Neuronal stem cell (in vitro differentiated cells): Measurements from ENCODE around the gene G6PD.

Experiments
- DNase-seq: peaks from one replicate; pipeline ENCODE4 v3.0.0-alpha.2; 2013; ENCODE audit warnings: low spot score
- H2AFZ ChIP-seq: one replicate; pipeline ENCODE4 v1.6.1; 2013; ENCODE audit warnings: mild to moderate bottlenecking, low read length, inconsistent platforms
- H2AK5ac ChIP-seq: 2 replicates; pipeline ENCODE4 v1.6.1; 2013; ENCODE audit warnings: low read depth, mild to moderate bottlenecking, inconsistent platforms, low read length, moderate library complexity, mixed read lengths
- H2BK120ac ChIP-seq: 2 replicates; pipeline ENCODE4 v1.6.1; 2013; ENCODE audit warnings: low read depth, mild to moderate bottlenecking, inconsistent platforms, low read length, moderate library complexity, mixed read lengths
- H2BK12ac ChIP-seq: one replicate; pipeline ENCODE4 v1.6.1; 2013; ENCODE audit warnings: low read length, inconsistent platforms
- H2BK15ac ChIP-seq: 2 replicates; pipeline ENCODE4 v1.6.1; 2013; ENCODE audit warnings: mild to moderate bottlenecking, low read length, inconsistent platforms, mixed read lengths
- H2BK5ac ChIP-seq: one replicate; pipeline ENCODE4 v1.6.1; 2013; ENCODE audit warnings: inconsistent platforms, mild to moderate bottlenecking, low read length, moderate library complexity
- H3K14ac ChIP-seq: one replicate; pipeline ENCODE4 v1.6.1; 2013; ENCODE audit warnings: low read length, inconsistent platforms
- H3K18ac ChIP-seq: 2 replicates; pipeline ENCODE4 v1.6.1; 2013; ENCODE audit warnings: low read length, inconsistent platforms
- H3K23ac ChIP-seq: 2 replicates; pipeline ENCODE4 v1.6.1; 2013; ENCODE audit warnings: low read depth, mild to moderate bottlenecking, mixed read lengths, low read length, inconsistent platforms; ENCODE audit not compliant: poor library complexity
- H3K27ac ChIP-seq: replicated peaks from 3 replicates; pipeline ENCODE4 v1.5.1; 2013; ENCODE audit warnings: low read length, inconsistent platforms
- H3K27me3 ChIP-seq, 3 experiments: 2 replicates each; pipeline ENCODE4 v1.6.1; 2013; ENCODE audit warnings: low read length in 3 of 3, mild to moderate bottlenecking in 2 of 3, inconsistent platforms in 1 of 3, low read depth in 1 of 3, mixed read lengths in 1 of 3, moderate library complexity in 1 of 3; ENCODE audit not compliant: control insufficient read depth in 3 of 3, insufficient read depth in 3 of 3
- H3K36me3 ChIP-seq, 2 donors: replicated peaks in 1 of 2; 2 replicates each; pipeline ENCODE4 v1.6.1; 2013; ENCODE audit warnings: low read length in 2 of 2; ENCODE audit not compliant: control insufficient read depth in 2 of 2, insufficient read depth in 2 of 2
- H3K4ac ChIP-seq: 2 replicates; pipeline ENCODE4 v1.6.1; 2013; ENCODE audit warnings: inconsistent platforms, mild to moderate bottlenecking, low read length, moderate library complexity
- H3K4me1 ChIP-seq, 2 donors: 1 replicate in 1 of 2; 2 replicates in 1 of 2; pipeline ENCODE4 v1.6.1; 2013; ENCODE audit warnings: low read length in 2 of 2, low read depth in 1 of 2; ENCODE audit not compliant: control insufficient read depth in 2 of 2, insufficient read depth in 1 of 2
- H3K4me2 ChIP-seq: one replicate; pipeline ENCODE4 v1.6.1; 2013; ENCODE audit warnings: mild to moderate bottlenecking, low read length, inconsistent platforms; ENCODE audit not compliant: insufficient read depth, poor library complexity, severe bottlenecking
- H3K4me3 ChIP-seq, 2 donors: 2 replicates each; pipeline ENCODE4 v1.5.1; 2013; ENCODE audit warnings: low read length in 2 of 2, mild to moderate bottlenecking in 2 of 2, inconsistent platforms in 1 of 2, moderate library complexity in 1 of 2
- H3K79me1 ChIP-seq: one replicate; pipeline ENCODE4 v1.6.1; 2013; ENCODE audit warnings: low read depth, mild to moderate bottlenecking, inconsistent platforms, low read length, moderate library complexity
- H3K9ac ChIP-seq: one replicate; pipeline ENCODE4 v1.6.1; 2013; ENCODE audit warnings: mild to moderate bottlenecking, low read depth, low read length, inconsistent platforms; ENCODE audit not compliant: poor library complexity
- H3K9me3 ChIP-seq, 2 donors: replicated peaks in 1 of 2; 2 replicates each; pipeline versions ENCODE3 to v1.6.1; 2013; ENCODE audit warnings: low read length in 2 of 2, mild to moderate bottlenecking in 2 of 2, inconsistent platforms in 1 of 2, low read depth in 1 of 2, mixed read lengths in 1 of 2, moderate library complexity in 1 of 2; ENCODE audit not compliant: control insufficient read depth in 2 of 2, insufficient read depth in 1 of 2
- H4K8ac ChIP-seq: one replicate; pipeline ENCODE4 v1.6.1; 2013; ENCODE audit warnings: low read depth, mild to moderate bottlenecking, inconsistent platforms, low read length, moderate library complexity
- H4K91ac ChIP-seq: one replicate; pipeline ENCODE4 v1.6.1; 2013; ENCODE audit warnings: low read length, low read depth, mild to moderate bottlenecking, inconsistent platforms; ENCODE audit not compliant: poor library complexity
- WGBS, 2 donors: extraction: QIAGEN DNeasy Blood & Tissue Kit; methylation state at CpG; one replicate each; pipeline ENCODE4 v1.1.7; 2013; ENCODE audit warnings: missing lambda C conversion rate in 2 of 2, mixed read lengths in 1 of 2; ENCODE audit not compliant: insufficient read length in 2 of 2, insufficient replicate concordance in 1 of 2; ENCODE audit errors: extremely low coverage in 2 of 2; 5-methylcytosine and 5-hydroxymethylcytosine counted together

Gene G6PD

GRCh38 chrX:154526901-154527675, 19.6 kb downstream of the G6PD start:
- Histone ChIP-seq H3K9me3 (no peaks in the 10 kb centered on the region), H3K4ac (no peak overlapping the region), H2BK120ac (no peak overlapping the region), H3K18ac (peak overlapping the region; percentile 71), H3K27ac (peak overlapping the region; percentile 60), H2BK5ac (no peak overlapping the region), H4K91ac (no peak overlapping the region), H2BK15ac (no peak overlapping the region), H2AFZ (peak overlapping the region; percentile 73), H3K4me1 (peaks cover 3 to 7% of the 10 kb centered on the region in 2 donors), H3K79me1 (no peaks in the 10 kb centered on the region), H3K4me2 (peak overlapping the region; percentile 43), H3K27me3 (no peaks in the 10 kb centered on the region), H3K9ac (peak overlapping the region; percentile 63), H3K23ac (no peak overlapping the region), H3K36me3 (peaks cover 0 to 8% of the 10 kb centered on the region in 2 donors), H4K8ac (no peak overlapping the region), H3K14ac (no peak overlapping the region), H2AK5ac (no peak overlapping the region), H2BK12ac (no peak overlapping the region), H3K4me3 (no peak overlapping the region)
- WGBS, 2 donors, result no CpG with 5 or more reads among the region's 15 CpGs
- DNase-seq, result peak; percentile 50

- no CpG with 5 or more reads among the region's 14 CpGs for WGBS, 2 donors
- no peak overlapping the region for H3K9ac ChIP-seq
- H3K4ac ChIP-seq, result no peak overlapping the region
- H3K79me1 ChIP-seq, result no peaks in the 10 kb centered on the region
- H3K4me1 ChIP-seq, result peaks cover 3 to 7% of the 10 kb centered on the region in 2 donors
- H3K4me2 ChIP-seq, result no peak overlapping the region
- H2AFZ ChIP-seq, result no peak overlapping the region
- H2BK12ac ChIP-seq, result no peak overlapping the region
- H3K14ac ChIP-seq, result no peak overlapping the region
- no peak overlapping the region for H4K91ac ChIP-seq
- H3K27ac ChIP-seq, result no peak overlapping the region
- no peak overlapping the region for H3K23ac ChIP-seq
- H2BK15ac ChIP-seq, result no peak overlapping the region
- no peak overlapping the region for H2BK5ac ChIP-seq
- no peak overlapping the region for H3K4me3 ChIP-seq
- no peak overlapping the region for H4K8ac ChIP-seq
- H3K36me3 ChIP-seq, result peaks cover 0 to 2% of the 10 kb centered on the region in 2 donors
- no peak for DNase-seq
- H3K27me3 ChIP-seq, result no peaks in the 10 kb centered on the region
- no peaks in the 10 kb centered on the region for H3K9me3 ChIP-seq
- H3K18ac ChIP-seq, result no peak overlapping the region
- no peak overlapping the region for H2AK5ac ChIP-seq
- H2BK120ac ChIP-seq, result no peak overlapping the region
These were observed 20.8 kb downstream of the G6PD start for GRCh38 chrX:154525606-154526490.

- no peak for DNase-seq
- no CpG with 5 or more reads among the region's 8 CpGs for WGBS, 2 donors
- no peak overlapping the region for H3K27ac ChIP-seq
- no peak overlapping the region for H3K18ac ChIP-seq
- H3K79me1 ChIP-seq, result no peaks in the 10 kb centered on the region
- no peaks in the 10 kb centered on the region for H3K36me3 ChIP-seq
- H4K91ac ChIP-seq, result no peak overlapping the region
- no peak overlapping the region for H4K8ac ChIP-seq
- no peak overlapping the region for H2BK12ac ChIP-seq
- no peak overlapping the region for H2BK120ac ChIP-seq
- H3K9ac ChIP-seq, result no peak overlapping the region
- no peak overlapping the region for H3K23ac ChIP-seq
- H3K4ac ChIP-seq, result no peak overlapping the region
- H3K14ac ChIP-seq, result no peak overlapping the region
- H2AK5ac ChIP-seq, result no peak overlapping the region
- no peak overlapping the region for H3K4me3 ChIP-seq
- no peak overlapping the region for H3K4me2 ChIP-seq
- no peaks in the 10 kb centered on the region for H3K27me3 ChIP-seq
- H3K9me3 ChIP-seq, result no peaks in the 10 kb centered on the region
- H2BK15ac ChIP-seq, result no peak overlapping the region
- no peak overlapping the region for H2AFZ ChIP-seq
- H2BK5ac ChIP-seq, result no peak overlapping the region
- H3K4me1 ChIP-seq, result peaks cover 5 to 10% of the 10 kb centered on the region in 2 donors
These were observed 27.3 kb downstream of the G6PD start for GRCh38 chrX:154519389-154519788.
